Mesodermal cell (in vitro differentiated cells): Measurements from ENCODE around the gene TOLLIP.

ENCODE experiments used
- H3K27ac ChIP-seq: 2 replicates; pipeline ENCODE4 v1.7.0; 2013; ENCODE audit warnings: mild to moderate bottlenecking, low read depth, low read length, moderate library complexity; ENCODE audit not compliant: severe bottlenecking
- H3K36me3 ChIP-seq: 2 replicates; pipeline ENCODE4 v1.7.1; 2013; ENCODE audit warnings: mild to moderate bottlenecking, low read length, moderate library complexity; ENCODE audit not compliant: control insufficient read depth, insufficient read depth
- H3K4me1 ChIP-seq: one replicate; pipeline ENCODE4 v1.7.1; 2013; ENCODE audit warnings: mild to moderate bottlenecking, low read length; ENCODE audit not compliant: insufficient read depth, control insufficient read depth, poor library complexity, severe bottlenecking
- H3K4me3 ChIP-seq: 2 replicates; pipeline ENCODE4 v1.7.0; 2013; ENCODE audit warnings: low read length, control low read depth, mild to moderate bottlenecking; ENCODE audit not compliant: insufficient read depth, poor library complexity, severe bottlenecking; ENCODE audit errors: extremely low read depth
- H3K9me3 ChIP-seq: 2 replicates; pipeline ENCODE4 v1.7.1; 2013; ENCODE audit warnings: mild to moderate bottlenecking, low read length, moderate library complexity; ENCODE audit not compliant: control insufficient read depth
- WGBS, 2 experiments: methylation state at CpG; one replicate each; pipeline ENCODE4 v1.1.5; 2013; ENCODE audit warnings: missing lambda C conversion rate in 2 of 2; ENCODE audit not compliant: insufficient coverage in 2 of 2; 5-methylcytosine and 5-hydroxymethylcytosine counted together

Gene TOLLIP

DNA sequence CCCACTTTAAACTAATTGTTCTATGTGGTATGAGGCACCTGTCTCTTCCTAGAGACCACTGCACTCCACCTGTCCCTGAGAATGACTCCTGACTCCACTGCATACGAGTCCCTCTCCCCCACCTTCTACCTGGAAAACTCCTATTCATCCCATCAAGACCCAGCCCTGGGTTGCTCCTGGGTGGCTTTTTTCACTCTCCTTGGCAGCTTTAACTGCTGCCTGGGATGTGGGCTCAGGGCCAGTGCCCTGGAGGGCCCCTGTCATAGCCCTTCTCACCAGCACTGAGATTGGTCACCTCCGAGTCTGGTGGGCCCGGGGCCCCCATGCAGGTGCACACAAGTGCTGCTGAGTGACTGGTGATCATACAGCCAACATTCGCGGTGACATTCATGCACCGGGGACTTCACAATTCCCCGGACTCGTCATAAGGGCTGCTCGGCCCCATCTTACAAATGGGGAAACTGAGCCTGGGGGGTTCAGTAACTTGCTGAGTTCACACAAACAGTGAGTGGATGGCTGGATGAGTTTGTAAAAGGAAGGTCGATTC lies 25.9 kb upstream of the TOLLIP start:
- H3K4me3 ChIP-seq = no peak overlapping the region
- H3K27ac ChIP-seq = no peak overlapping the region
- no peaks in the 10 kb centered on the region for H3K4me1 ChIP-seq
- H3K9me3 ChIP-seq = peaks cover 9% of the 10 kb centered on the region
- 88 to 92% methylated on average over 10 of the region's 10 CpGs for WGBS, 2 experiments
- H3K36me3 ChIP-seq = no peaks in the 10 kb centered on the region

- Histone ChIP-seq H3K4me1 (no peaks in the 10 kb centered on the region), H3K4me3 (no peak overlapping the region), H3K27ac (no peak overlapping the region), H3K9me3 (peaks cover 9% of the 10 kb centered on the region), H3K36me3 (no peaks in the 10 kb centered on the region)
- WGBS, 2 experiments = 90 to 92% methylated on average over 10 of the region's 10 CpGs
Measured at GRCh38 chr11:1333860-1334259, 24.4 kb upstream of the TOLLIP start.

GRCh38 chr11:1333091-1333772 lies 23.8 kb upstream of the TOLLIP start:
- Histone ChIP-seq H3K36me3 (no peaks in the 10 kb centered on the region), H3K9me3 (peaks cover 13% of the 10 kb centered on the region), H3K27ac (no peak overlapping the region), H3K4me3 (no peak overlapping the region), H3K4me1 (no peaks in the 10 kb centered on the region)
- WGBS, 2 experiments = 86 to 87% methylated on average over 6 to 7 of the region's 10 CpGs

- no peaks in the 10 kb centered on the region for H3K36me3 ChIP-seq
- 77 to 86% methylated on average over 1 to 2 of the region's 6 CpGs for WGBS, 2 experiments
- H3K4me3 ChIP-seq = no peak overlapping the region
- no peaks in the 10 kb centered on the region for H3K4me1 ChIP-seq
- H3K9me3 ChIP-seq = peaks cover 24% of the 10 kb centered on the region
- no peak overlapping the region for H3K27ac ChIP-seq
Measured at GRCh38 chr11:1330473-1330872, 21.0 kb upstream of the TOLLIP start.

DNA sequence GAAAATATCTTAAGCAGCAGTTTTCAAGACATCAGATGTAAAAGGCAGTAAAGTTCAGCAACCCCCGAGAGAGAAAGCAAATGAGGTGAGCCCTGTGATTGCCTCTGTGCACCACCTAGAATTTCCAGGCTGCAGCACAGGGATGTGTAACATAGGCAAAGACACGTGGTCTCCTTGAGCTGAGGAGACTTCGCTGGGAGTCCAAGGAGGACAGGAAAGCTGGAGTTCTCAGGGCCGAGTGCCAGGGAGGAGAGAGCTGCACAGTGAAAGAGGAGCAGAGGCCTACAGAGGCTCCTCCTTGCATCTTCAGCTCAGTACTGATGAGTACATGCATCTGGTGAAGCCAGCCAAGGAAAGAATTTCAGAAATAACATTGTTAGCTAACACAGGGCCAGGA lies 17.6 kb upstream of the TOLLIP start:
- Histone ChIP-seq H3K36me3 (no peaks in the 10 kb centered on the region), H3K27ac (no peak overlapping the region), H3K4me3 (no peak overlapping the region), H3K9me3 (peaks cover 15% of the 10 kb centered on the region), H3K4me1 (no peaks in the 10 kb centered on the region)
- 80% methylated on average over 4 of the region's 4 CpGs for WGBS, 2 experiments

- Histone ChIP-seq H3K9me3 (peaks cover 15% of the 10 kb centered on the region), H3K27ac (no peak overlapping the region), H3K36me3 (no peaks in the 10 kb centered on the region), H3K4me1 (no peaks in the 10 kb centered on the region), H3K4me3 (no peak overlapping the region)
- WGBS, 2 experiments = 87 to 94% methylated on average over 10 to 11 of the region's 11 CpGs
Measured at GRCh38 chr11:1326435-1327063, 17.1 kb upstream of the TOLLIP start.

GRCh38 chr11:1323774-1324173 lies 14.3 kb upstream of the TOLLIP start:
- H3K4me3 ChIP-seq = no peak overlapping the region
- no peaks in the 10 kb centered on the region for H3K4me1 ChIP-seq
- 86 to 96% methylated on average over 2 to 3 of the region's 3 CpGs for WGBS, 2 experiments
- no peaks in the 10 kb centered on the region for H3K36me3 ChIP-seq
- H3K27ac ChIP-seq = no peak overlapping the region
- H3K9me3 ChIP-seq = peaks cover 14% of the 10 kb centered on the region

GRCh38 chr11:1317993-1318392 lies 8.6 kb upstream of the TOLLIP start:
- no peak overlapping the region for H3K4me3 ChIP-seq
- H3K27ac ChIP-seq = no peak overlapping the region
- no peaks in the 10 kb centered on the region for H3K4me1 ChIP-seq
- H3K9me3 ChIP-seq = no peaks in the 10 kb centered on the region
- WGBS, 2 experiments = 90 to 92% methylated on average over 6 to 8 of the region's 8 CpGs
- H3K36me3 ChIP-seq = no peaks in the 10 kb centered on the region

DNA sequence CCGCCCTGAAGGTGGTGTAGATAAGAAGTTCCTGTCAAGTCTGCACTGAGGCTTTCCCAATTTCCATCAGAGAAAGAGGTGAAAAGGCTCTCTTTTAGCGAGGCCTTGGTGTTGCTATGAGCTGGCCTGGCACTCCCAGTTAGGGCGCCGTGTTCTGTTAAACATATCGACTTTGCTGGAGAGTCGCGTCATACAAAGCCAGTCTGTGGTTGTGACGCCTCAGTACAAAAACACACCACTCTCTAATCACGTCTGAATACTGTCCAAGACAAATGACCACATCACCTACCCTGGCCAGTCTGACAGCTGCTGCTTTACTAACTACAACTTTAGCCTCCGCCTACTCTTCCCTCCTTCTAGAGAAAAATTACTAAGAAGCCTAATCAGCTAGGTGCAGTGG lies 8.0 kb upstream of the TOLLIP start:
- Histone ChIP-seq H3K9me3 (peaks cover 2% of the 10 kb centered on the region), H3K4me1 (no peaks in the 10 kb centered on the region), H3K27ac (no peak overlapping the region), H3K36me3 (no peaks in the 10 kb centered on the region), H3K4me3 (no peak overlapping the region)
- WGBS, 2 experiments = 87 to 95% methylated on average over 9 of the region's 10 CpGs

- H3K4me1 ChIP-seq = peaks cover 6% of the 10 kb centered on the region
- H3K4me3 ChIP-seq = no peak overlapping the region
- H3K36me3 ChIP-seq = peaks cover 14% of the 10 kb centered on the region
- H3K9me3 ChIP-seq = peaks cover 26% of the 10 kb centered on the region
- 86 to 94% methylated on average over 7 to 12 of the region's 15 CpGs for WGBS, 2 experiments
- H3K27ac ChIP-seq = no peak overlapping the region
Measured at GRCh38 chr11:1310772-1311468, 1.5 kb upstream of the TOLLIP start.
